Activated T-cell treated with anti-CD3 and anti-CD28 coated beads for 1 hour (primary cell): ENCODE measurements around the gene CST7.

Experiments
- DNase-seq: peaks from one replicate; pipeline ENCODE4 v3.0.0-alpha.2; 2020; ENCODE audit warnings: low read depth

Gene CST7

GRCh38 chr20:25003002-25003401 lies 53.9 kb downstream of the CST7 start:
- no peak for DNase-seq

DNA sequence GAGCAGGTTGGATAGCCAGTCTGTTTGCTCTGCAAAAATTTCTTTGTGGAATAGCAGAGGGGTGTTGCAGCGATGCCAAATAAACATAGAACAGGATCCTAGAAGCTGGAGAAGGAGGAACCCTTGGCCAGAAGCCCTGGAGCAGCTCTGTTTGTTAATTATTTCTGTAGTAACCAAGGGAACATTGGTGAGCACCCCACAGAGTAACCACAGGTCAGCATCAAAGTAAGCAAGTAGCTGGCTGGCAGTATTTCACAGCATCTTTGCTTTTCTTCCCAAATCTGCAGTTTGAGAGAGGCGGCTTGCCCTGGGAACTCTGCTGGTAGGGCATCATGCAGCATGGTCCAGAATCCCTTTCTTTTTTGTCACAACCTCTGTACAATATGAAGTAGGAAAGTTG lies 56.2 kb downstream of the CST7 start:
- no peak for DNase-seq

DNA sequence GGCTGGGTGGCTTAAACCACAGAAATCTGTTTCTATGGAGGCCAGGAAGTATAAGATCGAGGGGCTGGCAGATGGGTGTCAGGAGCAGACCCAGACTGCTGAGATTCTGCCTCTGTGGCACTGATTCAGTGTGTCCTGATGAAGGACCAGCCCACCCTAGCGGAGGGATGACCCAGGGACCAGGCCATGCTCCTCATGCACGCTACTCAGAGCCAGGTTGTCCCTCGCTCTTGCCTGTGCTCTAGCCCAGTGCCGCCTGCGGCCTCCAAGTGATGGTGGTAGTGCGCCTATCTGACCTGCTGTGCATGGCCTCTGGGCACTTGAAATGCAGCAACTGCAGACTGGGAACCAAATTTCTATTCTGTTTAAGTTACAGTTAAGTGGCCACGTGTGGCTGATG lies 56.6 kb downstream of the CST7 start:
- no peak for DNase-seq

- DNase-seq = no peak
Measured at GRCh38 chr20:25006431-25007167, 57.5 kb downstream of the CST7 start.

- no peak for DNase-seq
Measured at GRCh38 chr20:25007491-25008305, 58.6 kb downstream of the CST7 start.

- DNase-seq = no peak
Measured at GRCh38 chr20:25008388-25009217, 59.5 kb downstream of the CST7 start.
